Large intestine (tissue), 3 donors: ENCODE measurements around the gene AGAP5. TPM values are rescaled to one million over a fixed set of nuclear protein-coding genes. Genes with fewer than 3 reads are reported as not detected.
"Not testable (repeated sequence)": the region's sequence is repeated elsewhere in the genome, so short reads cannot be mapped to it uniquely, and the experiment has no call there.

Experiments used
- DNase-seq, 2 donors: peaks; one replicate each; pipeline versions ENCODE4 v3.0.0 to v3.0.0-alpha.2; 2013
- H3K27ac ChIP-seq: one replicate; pipeline ENCODE4 v1.5.1; 2013; ENCODE audit warnings: low read length
- H3K27me3 ChIP-seq: 2 replicates; pipeline ENCODE4 v1.6.1; 2013; ENCODE audit warnings: low read length; ENCODE audit not compliant: control insufficient read depth, insufficient read depth
- H3K36me3 ChIP-seq: 2 replicates; pipeline ENCODE4 v1.6.1; 2013; ENCODE audit warnings: low read length; ENCODE audit not compliant: control insufficient read depth, insufficient read depth
- H3K4me1 ChIP-seq: one replicate; pipeline ENCODE4 v1.6.1; 2013; ENCODE audit warnings: low read length; ENCODE audit not compliant: control insufficient read depth, insufficient read depth
- H3K4me3 ChIP-seq: one replicate; pipeline ENCODE4 v1.5.1; 2013; ENCODE audit warnings: low read length
- H3K9me3 ChIP-seq: one replicate; pipeline ENCODE4 v1.6.1; 2013; ENCODE audit warnings: mild to moderate bottlenecking, low read depth, low read length, moderate library complexity; ENCODE audit not compliant: control insufficient read depth
- WGBS: methylation state at CpG from one replicate; pipeline ENCODE4 v1.1.5; 2013; ENCODE audit warnings: low lambda C conversion rate; ENCODE audit not compliant: insufficient coverage; 5-methylcytosine and 5-hydroxymethylcytosine counted together
- polyA plus RNA-seq: library from polyadenylated mRNA; unstranded; fragments of 120-200 nt; gene quantifications from one replicate; pipeline ENCODE4 v1.2.1, GENCODE V29; 2013

The AGAP5 gene
- polyA plus RNA-seq, 1 donor = 16.6 TPM

- not testable (repeated sequence) for H3K36me3 ChIP-seq, H3K27ac ChIP-seq, H3K27me3 ChIP-seq, DNase-seq, H3K4me3 ChIP-seq, H3K4me1 ChIP-seq, H3K9me3 ChIP-seq
- no CpG with 5 or more reads among the region's 6 CpGs for WGBS
These were observed 7.2 kb downstream of the AGAP5 start for GRCh38 chr10:73690755-73691154.

GRCh38 chr10:73689596-73689995, 8.3 kb downstream of the AGAP5 start:
- H3K36me3 ChIP-seq, H3K27me3 ChIP-seq, H3K27ac ChIP-seq, H3K4me1 ChIP-seq, DNase-seq, H3K4me3 ChIP-seq, H3K9me3 ChIP-seq: not testable (repeated sequence)
- no CpG with 5 or more reads among the region's 28 CpGs for WGBS

GRCh38 chr10:73687641-73688040, 10.3 kb downstream of the AGAP5 start:
- H3K9me3 ChIP-seq, H3K27ac ChIP-seq, DNase-seq, H3K27me3 ChIP-seq, H3K4me1 ChIP-seq, H3K36me3 ChIP-seq, H3K4me3 ChIP-seq: not testable (repeated sequence)
- WGBS = 100% methylated on average over 1 of the region's 1 CpG

GRCh38 chr10:73674546-73674945, 23.4 kb downstream of the AGAP5 start:
- H3K4me3 ChIP-seq, H3K9me3 ChIP-seq, DNase-seq, H3K27ac ChIP-seq, H3K4me1 ChIP-seq, H3K27me3 ChIP-seq, H3K36me3 ChIP-seq: not testable (repeated sequence)
- no CpG with 5 or more reads among the region's 20 CpGs for WGBS

- not testable (repeated sequence) for H3K27me3 ChIP-seq, DNase-seq, H3K4me1 ChIP-seq, H3K4me3 ChIP-seq, H3K9me3 ChIP-seq, H3K27ac ChIP-seq, H3K36me3 ChIP-seq
- WGBS = no CpG with 5 or more reads among the region's 4 CpGs
These were observed 29.5 kb downstream of the AGAP5 start for GRCh38 chr10:73668378-73668777.

GRCh38 chr10:73666153-73666809, 31.6 kb downstream of the AGAP5 start:
- H3K27ac ChIP-seq, H3K4me1 ChIP-seq, H3K27me3 ChIP-seq, H3K36me3 ChIP-seq, DNase-seq, H3K9me3 ChIP-seq, H3K4me3 ChIP-seq: not testable (repeated sequence)
- no CpG with 5 or more reads among the region's 5 CpGs for WGBS

GRCh38 chr10:73665581-73665980, 32.3 kb downstream of the AGAP5 start:
- not testable (repeated sequence) for H3K9me3 ChIP-seq, H3K36me3 ChIP-seq, DNase-seq, H3K4me3 ChIP-seq, H3K27me3 ChIP-seq, H3K4me1 ChIP-seq, H3K27ac ChIP-seq
- no CpG with 5 or more reads among the region's 3 CpGs for WGBS

GRCh38 chr10:73664156-73665040, 33.5 kb downstream of the AGAP5 start:
- not testable (repeated sequence) for DNase-seq, H3K9me3 ChIP-seq, H3K4me1 ChIP-seq, H3K27ac ChIP-seq, H3K27me3 ChIP-seq, H3K36me3 ChIP-seq, H3K4me3 ChIP-seq
- WGBS = no CpG with 5 or more reads among the region's 13 CpGs

- not testable (repeated sequence) for H3K27me3 ChIP-seq, H3K4me1 ChIP-seq, H3K9me3 ChIP-seq, H3K36me3 ChIP-seq, DNase-seq, H3K4me3 ChIP-seq, H3K27ac ChIP-seq
- no CpG with 5 or more reads among the region's 10 CpGs for WGBS
These were observed 34.3 kb downstream of the AGAP5 start for GRCh38 chr10:73663621-73664020.

GRCh38 chr10:73662705-73663104, 35.2 kb downstream of the AGAP5 start:
- WGBS = no CpG with 5 or more reads among the region's 7 CpGs
- H3K4me1 ChIP-seq, H3K27ac ChIP-seq, H3K27me3 ChIP-seq, H3K36me3 ChIP-seq, DNase-seq, H3K9me3 ChIP-seq, H3K4me3 ChIP-seq: not testable (repeated sequence)

- Histone ChIP-seq H3K4me1 (no peaks in the 10 kb centered on the region), H3K9me3 (no peaks in the 10 kb centered on the region), H3K27me3 (no peaks in the 10 kb centered on the region), H3K36me3 (no peaks in the 10 kb centered on the region), H3K27ac (no peak within 1 kb of the TSS), H3K4me3 (no peak within 1 kb of the TSS)
- no peak for DNase-seq
- no CpG with 5 or more reads among the region's 5 CpGs for WGBS
These were observed 42.0 kb downstream of the AGAP5 start, which contains the start of gene SYNPO2L for GRCh38 chr10:73655990-73656298. Gene SYNPO2L, minus strand, starts transcription at chr10:73656029. Its CDS starts 107 bp downstream, at chr10:73655922.
